ENCODE data around the gene IRX4.

Gene IRX4

GRCh38 chr5:1882337-1883119 lies at the start of gene IRX4:
Gene IRX4 (minus strand): TSS chr5:1882925. CDS start chr5:1882647, 278 bp downstream.
- DNase-seq (ENCODE audit: low spot score) = peak; percentile 60

GRCh38 chr5:1931604-1932231 lies 49.0 kb upstream of the IRX4 start:
- DNase-seq (ENCODE audit: low spot score) = no peak

- DNase-seq (ENCODE audit: low spot score) = peak; percentile 32
These were observed 48.3 kb upstream of the IRX4 start for GRCh38 chr5:1930880-1931603.

GRCh38 chr5:1930501-1930879 lies 47.8 kb upstream of the IRX4 start:
- no peak for DNase-seq (ENCODE audit: low spot score)

GRCh38 chr5:1929108-1929991 lies 46.6 kb upstream of the IRX4 start:
- no peak for DNase-seq (ENCODE audit: low spot score)

GRCh38 chr5:1926471-1927341 lies 44.0 kb upstream of the IRX4 start:
- no peak for DNase-seq (ENCODE audit: low spot score)

- no peak for DNase-seq (ENCODE audit: low spot score)
These were observed 43.3 kb upstream of the IRX4 start for GRCh38 chr5:1926071-1926440.

- DNase-seq (ENCODE audit: low spot score) = no peak
These were observed 42.7 kb upstream of the IRX4 start for GRCh38 chr5:1925111-1926070.

GRCh38 chr5:1923766-1924165 lies 41.0 kb upstream of the IRX4 start:
- DNase-seq (ENCODE audit: low spot score) = no peak

- no peak for DNase-seq (ENCODE audit: low spot score)
These were observed 40.6 kb upstream of the IRX4 start for GRCh38 chr5:1923341-1923740.

GRCh38 chr5:1921711-1922110 lies 39.0 kb upstream of the IRX4 start:
- DNase-seq (ENCODE audit: low spot score) = no peak

GRCh38 chr5:1919750-1920149 lies 37.0 kb upstream of the IRX4 start:
- no peak for DNase-seq (ENCODE audit: low spot score)

- DNase-seq (ENCODE audit: low spot score) = no peak
These were observed 36.5 kb upstream of the IRX4 start for GRCh38 chr5:1919209-1919566.

- no peak for DNase-seq (ENCODE audit: low spot score)
These were observed 35.9 kb upstream of the IRX4 start for GRCh38 chr5:1918488-1919208.

- no peak for DNase-seq (ENCODE audit: low spot score)
These were observed 35.2 kb upstream of the IRX4 start for GRCh38 chr5:1917830-1918487.

GRCh38 chr5:1916041-1917001 lies 33.6 kb upstream of the IRX4 start:
- DNase-seq (ENCODE audit: low spot score) = no peak

GRCh38 chr5:1915316-1915715 lies 32.6 kb upstream of the IRX4 start:
- no peak for DNase-seq (ENCODE audit: low spot score)

GRCh38 chr5:1914471-1914870 lies 31.7 kb upstream of the IRX4 start:
- DNase-seq (ENCODE audit: low spot score) = no peak

Measured in GM03348 (cell line).